Adipocyte (in vitro differentiated cells): Measurements from ENCODE around the gene ITPKB.

Source experiments
- DNase-seq: peaks from one replicate; pipeline ENCODE4 v3.0.0-alpha.2; 2015; ENCODE audit warnings: low read depth
- H3K27me3 ChIP-seq: replicated peaks from 2 replicates; pipeline ENCODE4 v1.7.0; 2013; ENCODE audit warnings: mild to moderate bottlenecking, low read length, moderate library complexity; ENCODE audit not compliant: control insufficient read depth, insufficient read depth
- H3K36me3 ChIP-seq: 2 replicates; pipeline ENCODE4 v1.7.0; 2013; ENCODE audit warnings: low read length, mild to moderate bottlenecking, moderate library complexity; ENCODE audit not compliant: control insufficient read depth, insufficient read depth, severe bottlenecking
- H3K4me1 ChIP-seq: 2 replicates; pipeline ENCODE4 v1.7.0; 2013; ENCODE audit warnings: mild to moderate bottlenecking, low read length, moderate library complexity; ENCODE audit not compliant: control insufficient read depth, insufficient read depth
- H3K4me3 ChIP-seq: 2 replicates; pipeline ENCODE4 v1.7.0; 2013; ENCODE audit warnings: mild to moderate bottlenecking, low read length, moderate library complexity
- H3K9ac ChIP-seq: 2 replicates; pipeline ENCODE4 v1.7.0; 2013; ENCODE audit warnings: mild to moderate bottlenecking, low read length, moderate library complexity
- H3K9me3 ChIP-seq: 2 replicates; pipeline ENCODE4 v1.7.0; 2013; ENCODE audit warnings: mild to moderate bottlenecking, low read length, moderate library complexity; ENCODE audit not compliant: control insufficient read depth

The ITPKB gene

DNA sequence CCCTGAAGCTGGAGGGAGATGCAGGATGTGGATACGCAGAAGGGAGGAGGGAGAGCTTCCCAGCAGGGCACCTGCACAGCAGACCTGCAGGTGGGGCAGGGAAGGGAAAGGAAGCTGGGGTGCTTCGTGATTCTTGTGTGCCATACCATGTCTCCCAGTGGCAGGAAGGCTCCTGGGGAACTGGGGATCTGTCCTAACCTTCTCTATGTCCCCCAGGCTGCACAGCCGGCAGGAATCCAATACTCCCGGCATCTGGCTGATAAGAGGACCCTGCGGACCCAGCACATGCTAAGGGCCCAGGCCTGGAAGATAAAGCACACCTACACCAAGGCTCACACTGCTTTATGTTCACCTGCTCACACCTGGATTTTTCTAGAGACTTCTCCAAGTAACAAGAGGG lies 79.4 kb downstream of the ITPKB start:
- Histone ChIP-seq H3K9me3 (no peaks in the 10 kb centered on the region), H3K27me3 (no peaks in the 10 kb centered on the region), H3K4me3 (no peak overlapping the region), H3K9ac (no peak overlapping the region), H3K4me1 (peaks cover 63% of the 10 kb centered on the region), H3K36me3 (no peaks in the 10 kb centered on the region)
- DNase-seq: no peak

- Histone ChIP-seq H3K4me1 (peaks cover 63% of the 10 kb centered on the region), H3K36me3 (no peaks in the 10 kb centered on the region), H3K9ac (no peak overlapping the region), H3K27me3 (no peaks in the 10 kb centered on the region), H3K9me3 (no peaks in the 10 kb centered on the region), H3K4me3 (no peak overlapping the region)
- no peak for DNase-seq
These were observed 79.9 kb downstream of the ITPKB start for GRCh38 chr1:226659136-226659535.

GRCh38 chr1:226658546-226659125 lies 80.4 kb downstream of the ITPKB start:
- no peaks in the 10 kb centered on the region for H3K9me3 ChIP-seq
- no peak overlapping the region for H3K4me3 ChIP-seq
- DNase-seq: no peak
- H3K9ac ChIP-seq: no peak overlapping the region
- H3K27me3 ChIP-seq: no peaks in the 10 kb centered on the region
- H3K36me3 ChIP-seq: no peaks in the 10 kb centered on the region
- peaks cover 59% of the 10 kb centered on the region for H3K4me1 ChIP-seq

DNA sequence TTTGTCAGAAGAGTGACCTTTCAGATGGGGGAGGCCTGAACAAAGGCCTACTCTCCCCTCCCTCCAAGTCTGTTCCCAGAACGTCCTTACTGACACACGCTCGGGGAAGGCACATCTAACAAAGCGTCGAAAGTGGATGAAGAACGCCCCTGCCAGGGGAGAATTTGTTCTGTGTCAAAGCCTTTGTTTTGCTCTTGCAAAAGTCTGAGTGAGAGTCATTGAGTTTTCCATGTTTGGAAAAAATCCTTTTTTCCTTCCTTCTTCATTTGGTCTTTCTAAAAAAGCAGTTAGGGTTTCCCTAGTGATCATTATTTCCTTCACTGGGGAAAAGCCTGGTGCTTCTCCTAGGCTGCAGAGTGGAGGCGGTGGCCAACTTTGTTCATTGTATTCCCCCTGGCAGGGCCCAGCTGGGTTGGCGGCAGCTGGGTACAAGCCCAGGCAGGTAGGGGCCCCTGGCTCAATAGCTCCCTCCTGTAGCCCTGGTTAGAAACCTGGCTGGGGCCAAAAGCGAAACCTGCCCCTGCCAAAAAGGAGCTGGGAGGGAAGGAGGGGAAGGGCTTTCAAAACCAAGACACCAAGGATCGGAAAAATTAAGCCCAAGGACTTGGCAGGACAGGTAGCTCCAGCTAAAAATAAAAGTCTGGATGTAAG lies 81.1 kb downstream of the ITPKB start:
- Histone ChIP-seq H3K9me3 (no peaks in the 10 kb centered on the region), H3K27me3 (no peaks in the 10 kb centered on the region), H3K4me1 (peaks cover 52% of the 10 kb centered on the region), H3K4me3 (no peak overlapping the region), H3K9ac (no peak overlapping the region), H3K36me3 (no peaks in the 10 kb centered on the region)
- DNase-seq: no peak

GRCh38 chr1:226656601-226657277 lies 82.3 kb downstream of the ITPKB start:
- H3K9me3 ChIP-seq: no peaks in the 10 kb centered on the region
- H3K36me3 ChIP-seq: no peaks in the 10 kb centered on the region
- H3K27me3 ChIP-seq: no peaks in the 10 kb centered on the region
- peaks cover 40% of the 10 kb centered on the region for H3K4me1 ChIP-seq
- peak overlapping the region; percentile 1 for H3K4me3 ChIP-seq
- peak; percentile 90 for DNase-seq
- peak overlapping the region; percentile 5 for H3K9ac ChIP-seq

DNA sequence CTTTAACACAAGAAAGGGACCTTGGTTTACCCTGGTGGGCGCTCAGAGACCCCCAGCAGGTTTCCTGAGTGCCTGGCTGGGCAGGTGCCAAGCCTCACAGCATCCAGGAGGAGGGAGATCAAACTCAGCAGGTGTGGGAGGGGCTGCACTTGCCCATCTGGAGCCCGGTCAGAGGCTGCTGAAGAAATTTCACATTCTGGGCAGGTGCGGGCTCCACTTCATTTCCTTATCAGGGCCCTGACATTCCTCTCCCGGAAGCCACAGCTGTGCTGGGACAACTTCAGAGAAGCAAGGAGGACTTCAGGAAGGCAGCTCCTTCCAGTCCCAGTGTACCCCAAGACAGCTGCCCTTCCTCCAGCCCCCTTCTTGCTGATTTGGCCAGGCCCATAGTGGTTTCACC lies 82.9 kb downstream of the ITPKB start:
- peak overlapping the region; percentile 1 for H3K4me3 ChIP-seq
- no peaks in the 10 kb centered on the region for H3K27me3 ChIP-seq
- H3K4me1 ChIP-seq: peaks cover 35% of the 10 kb centered on the region
- H3K9me3 ChIP-seq: no peaks in the 10 kb centered on the region
- DNase-seq: no peak
- no peaks in the 10 kb centered on the region for H3K36me3 ChIP-seq
- peak overlapping the region; percentile 4 for H3K9ac ChIP-seq

DNA sequence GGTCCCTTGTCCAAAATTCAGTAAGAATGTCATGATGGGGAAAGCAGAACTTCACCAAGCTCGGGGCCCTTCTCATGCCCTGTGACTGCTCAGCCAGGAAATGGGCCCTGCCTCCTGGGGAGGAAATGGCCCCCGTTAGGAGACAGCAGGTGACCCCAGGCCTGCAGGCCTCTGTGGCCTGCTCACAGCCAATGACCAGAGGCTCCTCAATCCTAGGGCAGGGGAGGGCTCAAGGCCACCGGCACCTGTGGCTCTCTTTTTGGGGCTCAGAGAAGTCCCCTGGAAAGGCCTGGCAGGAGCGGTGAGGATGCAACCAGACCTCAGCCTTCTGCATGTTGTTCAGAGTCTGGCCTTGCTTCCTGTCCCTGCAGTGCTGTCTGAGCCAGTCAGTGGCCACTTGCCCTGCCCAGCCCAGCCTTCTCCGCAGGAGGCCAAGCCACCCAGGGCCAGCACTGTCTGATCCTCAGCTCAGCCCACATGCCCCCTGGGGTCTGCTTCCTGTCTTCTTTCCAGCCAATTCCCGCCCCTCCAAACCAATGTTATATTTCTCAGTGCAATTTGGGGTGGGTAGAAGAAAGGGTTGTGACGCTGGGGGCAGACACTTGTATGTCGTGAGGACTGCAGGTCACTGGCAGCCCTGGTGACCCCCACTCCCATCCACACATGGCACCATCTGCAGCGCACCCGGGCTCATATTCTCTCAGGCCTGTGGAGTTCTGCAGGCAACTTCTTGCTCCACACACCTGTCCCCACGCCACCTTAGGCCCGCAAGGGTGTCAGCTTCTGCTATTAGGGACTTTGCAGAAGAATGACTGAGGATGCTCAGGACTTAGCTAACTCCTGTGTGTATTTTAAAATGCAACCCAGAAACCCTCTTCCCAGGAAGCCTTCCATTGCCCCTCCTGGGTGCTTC lies 83.6 kb downstream of the ITPKB start:
- DNase-seq: no peak
- Histone ChIP-seq H3K9ac (no peak overlapping the region), H3K4me1 (peaks cover 29% of the 10 kb centered on the region), H3K27me3 (no peaks in the 10 kb centered on the region), H3K36me3 (no peaks in the 10 kb centered on the region), H3K9me3 (no peaks in the 10 kb centered on the region), H3K4me3 (no peak overlapping the region)

GRCh38 chr1:226654668-226655055 lies 84.4 kb downstream of the ITPKB start:
- Histone ChIP-seq H3K4me3 (no peak overlapping the region), H3K36me3 (no peaks in the 10 kb centered on the region), H3K9me3 (no peaks in the 10 kb centered on the region), H3K27me3 (no peaks in the 10 kb centered on the region), H3K4me1 (peaks cover 23% of the 10 kb centered on the region), H3K9ac (no peak overlapping the region)
- no peak for DNase-seq

DNA sequence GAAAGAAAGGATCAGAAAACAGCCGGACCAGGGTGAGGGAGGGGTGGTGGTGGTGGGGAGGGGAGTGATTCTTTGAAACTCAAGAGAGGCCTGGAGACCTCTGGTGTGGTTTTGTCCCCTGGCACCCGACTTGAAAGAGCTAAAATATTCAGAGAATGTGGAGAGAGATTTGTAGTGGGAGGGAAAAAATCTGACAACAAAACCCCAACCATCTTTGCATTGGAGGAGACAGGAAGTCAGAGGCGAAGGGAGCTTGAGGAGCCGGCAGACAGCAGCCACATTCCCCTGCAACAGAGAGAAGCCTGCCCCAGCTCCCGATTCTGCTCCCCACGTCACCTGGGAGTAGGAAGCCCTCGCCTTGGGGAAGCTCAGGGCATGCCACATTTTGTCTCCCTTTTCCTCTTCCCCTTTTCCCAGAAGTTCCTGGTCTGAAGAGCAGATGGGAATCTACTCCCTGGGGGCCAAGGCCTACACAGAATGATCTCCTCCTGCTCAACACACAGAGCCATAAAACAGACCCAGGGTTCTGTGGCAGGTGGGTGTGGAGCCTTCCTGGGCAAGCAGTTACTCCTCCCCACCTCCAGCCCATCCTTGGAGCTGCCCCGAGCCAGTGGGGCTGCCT lies 84.9 kb downstream of the ITPKB start:
- Histone ChIP-seq H3K4me1 (peaks cover 23% of the 10 kb centered on the region), H3K9me3 (no peaks in the 10 kb centered on the region), H3K9ac (no peak overlapping the region), H3K36me3 (no peaks in the 10 kb centered on the region), H3K4me3 (no peak overlapping the region), H3K27me3 (no peaks in the 10 kb centered on the region)
- peak; percentile 57 for DNase-seq

- peaks cover under 1% of the 10 kb centered on the region for H3K36me3 ChIP-seq
These were observed 85.7 kb downstream of the ITPKB start for GRCh38 chr1:226653311-226653921.

More at GRCh38 chr1:226653311-226653921, 85.7 kb downstream of the ITPKB start:
- H3K9me3 ChIP-seq: no peaks in the 10 kb centered on the region
- H3K27me3 ChIP-seq: no peaks in the 10 kb centered on the region
- peaks cover 23% of the 10 kb centered on the region for H3K4me1 ChIP-seq
- DNase-seq: no peak
- no peak overlapping the region for H3K9ac ChIP-seq
- H3K4me3 ChIP-seq: no peak overlapping the region
